NCI-H82 (cell line): ENCODE data around the gene PSMB9.
"Not testable (repeated sequence)": the region's sequence is repeated elsewhere in the genome, so short reads cannot be mapped to it uniquely, and the experiment has no call there.

ENCODE experiments used
- DNase-seq: peaks from one replicate; lab custom pipeline; 2025; lab: John Stamatoyannopoulos, UW

PSMB9 gene

GRCh38 chr6:32853541-32854375, at the start of gene PSMB9, which contains the start of gene TAP1:
Gene PSMB9, plus strand, starts transcription at chr6:32854192. Its CDS starts 38 bp downstream, at chr6:32854230.
Gene TAP1, minus strand, starts transcription at chr6:32853704. Its CDS starts 68 bp downstream, at chr6:32853636.
- DNase-seq, result peak; percentile 85

GRCh38 chr6:32805404-32805803, 48.6 kb upstream of the PSMB9 start:
- not testable (repeated sequence) for DNase-seq

- no peak for DNase-seq
Measured at GRCh38 chr6:32807020-32807580, 46.9 kb upstream of the PSMB9 start.

- no peak for DNase-seq
Measured at GRCh38 chr6:32809171-32809570, 44.8 kb upstream of the PSMB9 start.

GRCh38 chr6:32814145-32814544, 39.8 kb upstream of the PSMB9 start:
- DNase-seq, result no peak

GRCh38 chr6:32815115-32815514, 38.9 kb upstream of the PSMB9 start:
- DNase-seq, result no peak

- DNase-seq, result no peak
Measured at GRCh38 chr6:32815996-32816395, 38.0 kb upstream of the PSMB9 start.

- no peak for DNase-seq
Measured at GRCh38 chr6:32816746-32817204, 37.2 kb upstream of the PSMB9 start, which contains the start of gene HLA-DOB. Gene HLA-DOB, minus strand, starts transcription at chr6:32817002. Its CDS starts 51 bp downstream, at chr6:32816951.

GRCh38 chr6:32818867-32819266, 35.1 kb upstream of the PSMB9 start:
- no peak for DNase-seq

GRCh38 chr6:32819729-32820128, 34.3 kb upstream of the PSMB9 start:
- DNase-seq, result no peak

- DNase-seq, result no peak
Measured at GRCh38 chr6:32825966-32826365, 28.0 kb upstream of the PSMB9 start.

GRCh38 chr6:32827025-32827424, 27.0 kb upstream of the PSMB9 start:
- no peak for DNase-seq

GRCh38 chr6:32829495-32829894, 24.5 kb upstream of the PSMB9 start:
- DNase-seq, result no peak

GRCh38 chr6:32830017-32830416, 24.0 kb upstream of the PSMB9 start:
- DNase-seq, result no peak

- no peak for DNase-seq
Measured at GRCh38 chr6:32830936-32831335, 23.1 kb upstream of the PSMB9 start.

GRCh38 chr6:32832535-32832934, 21.5 kb upstream of the PSMB9 start:
- DNase-seq, result no peak

GRCh38 chr6:32833664-32834063, 20.3 kb upstream of the PSMB9 start:
- DNase-seq, result no peak

GRCh38 chr6:32835167-32835893, 18.7 kb upstream of the PSMB9 start:
- DNase-seq, result no peak

GRCh38 chr6:32836873-32837272, 17.1 kb upstream of the PSMB9 start:
- DNase-seq, result no peak

- no peak for DNase-seq
Measured at GRCh38 chr6:32837651-32838113, 16.3 kb upstream of the PSMB9 start.

- peak; percentile 88 for DNase-seq
Measured at GRCh38 chr6:32838114-32838958, 15.7 kb upstream of the PSMB9 start, which contains the start of gene TAP2. Gene TAP2, minus strand, starts transcription at chr6:32838739. Its CDS starts 506 bp downstream, at chr6:32838233.
